Measurements from ENCODE around the gene STEAP1.
"Not testable (repeated sequence)": the region's sequence is repeated elsewhere in the genome, so short reads cannot be mapped to it uniquely, and the experiment has no call there.

Gene STEAP1

DNA sequence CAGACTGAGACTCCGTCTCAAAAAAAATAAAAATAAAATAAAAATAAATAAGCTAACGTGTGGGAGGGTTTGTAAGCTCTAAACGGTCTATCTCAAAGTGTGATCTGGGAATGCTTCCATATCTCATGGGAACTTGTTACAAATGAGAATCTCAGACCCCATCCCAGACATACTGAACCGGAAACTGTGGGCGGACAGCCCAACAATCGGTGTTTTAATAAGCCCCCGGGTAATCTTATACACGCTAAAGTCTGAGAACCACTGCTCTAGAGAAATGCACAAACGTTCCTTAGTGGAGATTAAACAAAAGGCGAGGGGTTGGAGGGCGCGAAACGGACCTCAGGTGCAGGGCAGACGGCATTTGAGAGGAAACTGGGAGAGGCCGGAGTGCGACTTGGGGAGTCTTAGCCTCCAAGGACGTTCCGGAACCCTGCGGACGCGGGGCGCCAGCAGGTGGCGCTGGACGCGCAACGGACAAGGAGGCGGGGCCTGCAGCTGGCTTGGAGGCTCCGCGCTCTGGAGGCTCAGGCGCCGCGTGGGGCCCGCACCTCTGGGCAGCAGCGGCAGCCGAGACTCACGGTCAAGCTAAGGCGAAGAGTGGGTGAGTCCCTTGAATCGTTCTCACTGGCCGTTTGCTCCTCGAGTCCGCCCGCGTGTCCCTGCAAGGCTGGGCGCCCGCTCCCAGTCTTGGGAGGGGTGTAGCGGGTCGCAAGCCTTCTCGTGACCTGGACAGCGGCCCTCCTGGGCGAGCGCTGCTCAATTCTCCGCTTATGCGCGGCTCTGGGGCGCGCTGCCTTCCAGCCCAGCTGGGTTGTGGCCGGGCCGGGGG lies at the start of gene STEAP1:
Gene STEAP1 (plus strand): TSS at position 527 of the 829 bp plus-strand sequence. CDS start 5,320 bp downstream, outside the sequence.
- peak; percentile 61 for DNase-seq

- not testable (repeated sequence) for DNase-seq
These were observed 39.3 kb upstream of the STEAP1 start for GRCh38 chr7:90114972-90115371.

DNA sequence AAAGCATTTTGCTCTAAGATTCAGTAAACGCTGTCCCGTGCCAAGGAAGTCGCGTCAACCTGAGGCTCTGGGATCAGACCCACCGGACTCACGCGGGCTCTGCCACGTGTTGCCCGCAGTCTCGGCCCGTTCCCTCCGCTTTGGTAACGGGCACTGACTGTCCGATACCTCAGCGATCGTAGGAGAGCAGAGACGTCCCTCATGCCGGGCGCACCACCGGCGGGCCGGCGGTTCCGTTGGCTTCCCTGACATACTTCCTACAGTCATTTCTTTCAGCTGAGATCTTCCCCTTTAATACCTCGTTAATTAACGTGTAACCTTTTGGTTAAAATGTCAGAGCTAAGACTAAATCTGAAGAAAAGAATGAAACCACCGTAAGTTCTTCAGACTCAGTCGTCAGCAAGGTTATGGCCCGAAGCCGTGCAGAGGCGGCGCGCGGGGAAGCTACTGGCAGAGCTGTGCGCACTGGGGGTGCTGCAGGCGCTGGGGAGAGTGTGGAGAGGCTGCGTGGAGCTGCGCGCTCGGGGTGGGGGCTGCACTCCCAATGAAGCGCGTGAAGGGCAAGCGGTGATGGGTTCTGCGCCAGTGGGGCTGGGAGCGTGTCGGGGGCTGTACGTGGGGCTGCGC lies 35.6 kb upstream of the STEAP1 start:
- not testable (repeated sequence) for DNase-seq

GRCh38 chr7:90119178-90119971 lies 34.9 kb upstream of the STEAP1 start:
- peak; percentile 27 for DNase-seq

DNA sequence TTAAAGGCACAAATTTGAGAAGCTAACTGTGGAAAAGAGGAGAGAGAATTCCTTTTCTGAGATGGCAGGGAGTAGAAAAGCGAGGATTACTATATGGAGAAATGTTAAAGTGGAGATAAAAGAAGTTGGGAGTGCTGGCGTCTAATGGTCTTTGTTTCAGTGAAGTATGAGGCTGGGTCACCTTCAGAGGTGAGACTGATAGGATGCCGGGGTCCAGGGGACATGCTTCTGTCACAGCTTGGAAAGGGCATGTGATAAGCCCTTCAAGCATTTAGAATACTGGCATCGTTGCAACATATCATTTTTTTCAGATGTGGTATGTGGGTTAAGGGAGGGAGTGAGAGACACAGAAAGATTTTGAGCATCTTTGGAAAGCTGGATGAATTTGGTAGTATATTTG lies 34.1 kb upstream of the STEAP1 start:
- DNase-seq: not testable (repeated sequence)

DNA sequence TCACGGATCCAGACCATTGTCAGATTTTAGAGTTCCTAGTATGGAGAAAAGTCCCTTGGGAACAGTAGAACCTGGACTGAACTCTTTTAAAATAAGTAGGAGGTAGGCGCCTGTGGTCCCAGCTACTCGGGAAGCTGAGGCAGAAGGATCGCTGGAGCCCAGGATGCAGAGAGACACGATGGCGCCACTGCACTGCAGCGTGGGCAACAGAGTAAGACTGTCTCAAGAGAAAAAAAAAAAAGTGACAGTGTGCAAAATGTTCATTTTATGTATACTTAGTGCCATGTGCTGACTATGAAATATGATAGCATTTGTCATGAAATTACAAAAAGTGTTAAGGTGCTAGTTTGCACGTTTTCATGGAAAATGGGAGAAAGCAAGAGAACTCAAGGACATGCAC lies 22.5 kb upstream of the STEAP1 start:
- DNase-seq: not testable (repeated sequence)

- not testable (repeated sequence) for DNase-seq
These were observed 6.9 kb upstream of the STEAP1 start for GRCh38 chr7:90147079-90147960.

- not testable (repeated sequence) for DNase-seq
These were observed 4.8 kb upstream of the STEAP1 start for GRCh38 chr7:90149428-90149827.

DNA sequence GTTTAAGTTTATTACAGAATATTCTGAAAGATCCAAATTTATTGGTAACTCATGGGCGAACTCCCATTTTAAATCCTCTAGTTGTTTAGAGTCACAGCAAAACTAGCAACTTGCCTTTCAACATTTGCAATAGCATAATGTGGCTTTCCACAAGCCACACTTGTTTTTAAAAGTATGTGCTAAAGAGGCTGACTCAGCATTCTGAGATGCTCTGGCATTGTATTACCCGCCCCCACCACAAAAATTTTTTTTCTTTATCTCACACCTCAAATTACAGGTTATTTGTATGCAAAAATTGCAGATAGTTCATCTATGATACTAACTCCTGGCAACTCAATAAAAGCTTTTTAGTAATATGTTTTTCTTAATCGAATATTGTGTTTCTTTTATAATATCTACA lies 2.4 kb upstream of the STEAP1 start:
- DNase-seq: not testable (repeated sequence)

GRCh38 chr7:90152642-90153253 lies 1.5 kb upstream of the STEAP1 start:
- not testable (repeated sequence) for DNase-seq

DNA sequence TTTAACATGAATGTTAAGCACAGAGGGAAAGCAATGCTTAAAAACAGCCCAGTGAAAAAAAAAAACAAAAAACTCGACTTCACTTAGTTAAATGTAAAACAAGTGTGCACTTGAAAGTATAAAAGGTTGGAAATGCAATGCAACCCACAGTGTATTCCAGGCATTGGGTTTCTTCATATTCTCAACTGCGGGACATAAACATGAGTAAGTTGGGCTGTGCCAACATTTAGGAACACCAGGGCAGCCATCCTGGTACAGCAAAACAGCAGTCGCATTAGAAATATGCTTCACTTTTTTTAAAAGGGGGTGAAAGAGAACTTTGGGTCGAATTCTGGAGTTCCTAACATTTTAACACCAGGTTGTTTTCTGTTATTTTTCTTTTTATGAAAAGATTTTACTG lies 937 bp downstream of the STEAP1 start:
- no peak for DNase-seq

DNA sequence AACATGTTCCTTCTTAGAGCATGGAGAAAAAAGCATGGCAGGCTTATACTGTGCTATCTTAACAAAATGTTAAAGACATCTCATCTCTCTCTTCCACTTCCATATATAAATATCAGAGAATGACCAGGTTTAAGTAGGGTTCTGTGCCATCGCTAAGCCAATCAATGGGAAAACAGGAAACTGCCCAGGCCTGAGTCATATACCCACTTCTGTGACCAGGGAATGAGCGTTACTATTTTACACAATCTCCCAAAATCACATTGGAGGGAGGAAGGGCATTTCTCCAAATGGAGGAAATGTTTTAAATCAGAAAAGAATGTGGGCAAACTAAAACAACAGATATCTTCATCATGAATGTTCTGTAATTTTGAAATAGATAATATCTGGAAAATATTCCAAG lies 3.1 kb downstream of the STEAP1 start:
- not testable (repeated sequence) for DNase-seq

DNA sequence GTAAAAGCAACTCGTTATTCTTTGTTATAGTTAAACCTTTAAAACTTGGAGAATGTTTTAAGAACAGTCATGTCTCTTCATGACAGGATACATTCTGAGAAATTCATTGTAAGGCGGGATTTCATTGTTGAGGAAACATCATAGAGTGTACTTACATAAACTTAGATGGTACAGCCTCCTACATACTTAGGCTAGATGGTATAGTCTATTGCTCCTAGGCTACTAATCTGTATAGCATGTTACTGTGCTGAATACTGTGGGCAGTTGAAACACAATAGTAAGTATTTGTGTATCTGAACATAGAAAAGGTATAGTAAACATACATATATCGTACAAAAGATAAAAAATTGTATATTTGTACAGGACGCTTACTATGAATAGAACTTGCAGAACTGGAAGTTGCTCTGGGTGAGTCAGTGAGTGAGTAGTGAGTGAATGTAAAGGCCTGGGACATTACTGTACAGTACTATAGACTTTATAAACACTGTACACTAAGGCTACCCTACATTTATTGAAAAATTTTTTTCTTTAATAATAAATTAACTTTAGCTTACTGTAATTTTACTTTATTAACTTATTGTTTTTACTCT lies 3.6 kb downstream of the STEAP1 start:
- not testable (repeated sequence) for DNase-seq

GRCh38 chr7:90163534-90163933 lies 9.3 kb downstream of the STEAP1 start:
- DNase-seq: no peak

GRCh38 chr7:90165724-90166123 lies 11.5 kb downstream of the STEAP1 start:
- DNase-seq: no peak

GRCh38 chr7:90166153-90166552 lies 11.9 kb downstream of the STEAP1 start:
- no peak for DNase-seq

DNA sequence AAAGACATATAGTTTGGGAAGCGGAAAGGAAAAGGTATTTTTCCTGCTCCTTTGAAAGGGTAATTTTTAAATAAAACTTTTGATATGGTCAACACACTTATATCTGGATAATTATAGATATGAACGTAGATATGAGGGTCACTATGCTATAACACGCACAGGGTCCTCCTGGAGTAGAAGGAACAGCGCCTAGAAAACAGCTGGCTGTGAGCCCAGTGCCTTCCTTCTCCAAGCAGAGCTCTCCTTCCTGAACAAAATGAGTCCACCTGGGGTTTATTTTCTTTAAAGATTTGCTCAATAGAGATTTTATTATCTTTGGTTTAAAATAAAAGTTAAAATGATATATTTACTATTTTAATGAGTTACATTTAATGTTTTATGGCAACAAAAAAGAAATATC lies 13.1 kb downstream of the STEAP1 start:
- no peak for DNase-seq

DNA sequence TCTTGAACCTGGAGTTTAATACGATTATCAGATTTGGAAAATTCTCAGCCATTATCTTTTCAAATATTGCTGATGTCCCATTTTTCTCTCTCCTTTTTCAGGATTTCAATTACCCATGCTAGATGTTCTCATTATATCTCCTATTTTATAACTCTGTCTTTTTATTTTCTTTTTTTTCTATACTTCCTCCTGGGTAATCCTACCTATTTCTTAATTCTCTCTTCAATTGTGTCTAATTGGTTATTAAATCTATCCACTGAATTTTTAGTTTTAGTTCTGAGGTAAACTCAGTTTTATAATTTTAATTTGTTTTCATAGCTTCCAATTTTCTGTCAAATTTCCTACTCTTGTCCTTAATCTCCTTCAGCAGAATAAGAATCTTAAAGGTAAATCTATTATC lies 15.6 kb downstream of the STEAP1 start:
- no peak for DNase-seq

DNA sequence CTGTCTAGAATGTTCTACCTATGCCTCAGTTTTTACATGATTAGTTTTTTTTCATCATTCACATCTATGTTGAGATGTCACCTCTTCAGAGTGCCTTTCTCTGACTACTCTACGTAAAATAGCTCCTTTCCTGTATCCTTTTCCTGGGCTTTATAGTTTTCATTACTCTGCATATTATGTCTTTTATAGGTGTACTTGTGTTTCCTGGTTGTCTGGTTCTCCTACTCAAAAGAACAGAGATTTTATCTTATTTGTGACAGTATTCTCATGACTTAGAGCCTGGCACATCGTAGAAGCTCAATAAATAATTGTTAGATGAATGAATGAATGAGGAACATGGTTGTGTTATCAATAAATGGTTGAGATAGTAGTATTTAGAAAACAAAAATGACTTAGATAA lies 17.9 kb downstream of the STEAP1 start:
- DNase-seq: no peak

DNA sequence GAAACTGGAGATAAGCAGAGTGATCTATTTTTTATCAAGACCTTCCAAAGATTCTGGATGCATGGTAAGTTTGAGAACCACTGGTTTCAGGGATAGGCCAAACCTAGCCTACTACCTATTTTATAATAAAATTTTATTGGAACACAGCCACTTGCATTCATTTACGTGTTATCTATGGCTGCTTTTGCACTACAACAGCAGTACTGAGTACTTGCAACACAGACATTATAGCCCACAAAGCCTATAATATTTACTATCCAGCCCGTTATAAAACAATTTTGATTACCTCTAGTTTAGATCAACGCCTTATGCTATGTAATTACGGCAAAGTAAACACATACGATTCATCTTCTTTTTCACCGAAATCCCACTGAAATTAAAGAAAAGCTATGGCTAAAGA lies 18.4 kb downstream of the STEAP1 start:
- no peak for DNase-seq

GRCh38 chr7:90173127-90173844 lies 19.0 kb downstream of the STEAP1 start:
- DNase-seq: no peak
